Fibroblast of skin of scalp (primary cell): Measurements from ENCODE around the gene TNNC2.

Experiments
- DNase-seq: peaks from one replicate; pipeline ENCODE4 v3.0.0-alpha.2; 2013

The TNNC2 gene

GRCh38 chr20:45779011-45779915 is 47.8 kb downstream of the TNNC2 start:
- DNase-seq: peak; percentile 99

- DNase-seq: no peak
Observed at GRCh38 chr20:45776931-45777330, 50.2 kb downstream of the TNNC2 start.

GRCh38 chr20:45775411-45775810 is 51.7 kb downstream of the TNNC2 start:
- no peak for DNase-seq

- no peak for DNase-seq
Observed at GRCh38 chr20:45774945-45775344, 52.2 kb downstream of the TNNC2 start.
